HG03521 (cell line): ENCODE data around the gene S100A3.

Experiments used
- ATAC-seq: cut with Tn5 transposase; IDR thresholded peaks from one replicate; pipeline ENCODE4 v1.9.1; 2021; ENCODE audit warnings: mild to moderate bottlenecking, moderate library complexity; ENCODE audit not compliant: unreplicated experiment

The S100A3 gene

DNA sequence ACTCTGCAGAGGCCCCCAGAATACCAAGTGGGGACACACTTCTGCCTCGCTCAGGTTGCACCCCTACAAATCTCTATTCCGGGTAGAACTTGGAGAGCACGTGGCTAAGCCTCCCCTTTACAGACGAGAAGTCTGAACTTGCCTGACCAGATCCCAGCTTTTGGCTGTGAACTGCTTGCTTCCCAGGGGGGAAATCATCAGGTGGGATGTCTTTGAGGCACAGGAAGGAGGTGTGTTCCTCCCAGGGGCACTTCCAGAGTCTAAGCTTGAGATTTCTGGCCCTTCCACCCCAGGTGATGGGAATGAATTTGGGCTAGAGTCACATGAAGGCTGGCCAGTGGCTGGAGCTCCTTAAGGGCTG is 1.3 kb upstream of the S100A3 start:
- no peak for ATAC-seq

- ATAC-seq: no peak
Measured at GRCh38 chr1:153549741-153550397, 811 bp upstream of the S100A3 start.

GRCh38 chr1:153547560-153548551 is 1.2 kb downstream of the S100A3 start:
- no peak for ATAC-seq

GRCh38 chr1:153546796-153547559 is 2.1 kb downstream of the S100A3 start:
- no peak for ATAC-seq

GRCh38 chr1:153546371-153546770 is 2.7 kb downstream of the S100A3 start:
- no peak for ATAC-seq

DNA sequence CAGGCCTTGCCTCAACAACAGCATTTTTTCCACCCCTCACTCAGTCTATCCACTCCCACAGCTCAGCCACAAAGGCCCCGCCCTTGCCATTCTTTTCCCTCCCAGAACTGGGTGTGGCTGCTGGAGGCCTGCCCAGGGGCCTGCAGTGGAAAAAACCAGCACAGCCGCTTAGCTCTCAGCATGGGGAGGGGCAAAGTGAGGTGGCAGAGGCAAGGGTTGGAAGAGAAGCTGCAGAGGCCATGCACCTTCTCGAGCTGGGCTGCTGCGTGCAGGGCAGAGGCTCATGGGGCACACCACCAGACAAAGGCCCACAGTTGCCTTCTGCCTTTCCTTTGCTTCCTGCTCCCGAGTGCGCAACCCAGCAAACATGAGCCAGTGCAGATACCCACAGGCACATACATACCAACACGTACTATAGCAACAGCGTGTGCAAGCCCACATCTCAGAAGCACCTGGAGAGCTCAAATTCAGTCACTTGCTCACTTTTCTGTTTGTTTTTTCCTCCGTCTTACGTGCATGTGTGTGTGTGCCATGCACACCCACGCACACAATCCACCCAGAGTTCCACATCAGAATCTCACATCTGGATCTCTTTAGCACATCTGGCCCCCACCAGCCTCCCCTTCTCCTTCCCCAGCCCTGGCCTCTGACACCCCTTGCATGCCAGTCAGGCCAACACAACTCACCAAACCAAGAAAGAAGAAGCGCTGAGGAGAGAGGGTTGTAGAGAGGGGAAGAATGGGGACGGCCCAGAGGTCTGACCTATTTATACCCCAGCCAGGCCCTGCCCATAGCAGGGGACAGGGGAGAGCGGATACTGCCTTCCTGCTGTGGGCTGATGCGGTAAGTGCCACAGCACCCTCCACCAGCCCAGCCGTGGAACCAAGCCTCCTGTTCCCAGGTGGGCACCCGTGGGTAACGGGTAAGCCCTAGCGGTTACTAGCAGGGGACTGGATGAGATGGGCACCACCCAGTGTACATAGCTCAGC is 3.7 kb downstream of the S100A3 start, which contains the start of gene S100A4:
TSS of gene S100A4 (minus strand) at position 740 of the 989 bp plus-strand sequence. CDS start 1,012 bp downstream, outside the sequence.
- ATAC-seq: no peak

- no peak for ATAC-seq
Measured at GRCh38 chr1:153544453-153545066, 4.5 kb downstream of the S100A3 start.

- ATAC-seq: no peak
Measured at GRCh38 chr1:153543736-153544135, 5.3 kb downstream of the S100A3 start.

DNA sequence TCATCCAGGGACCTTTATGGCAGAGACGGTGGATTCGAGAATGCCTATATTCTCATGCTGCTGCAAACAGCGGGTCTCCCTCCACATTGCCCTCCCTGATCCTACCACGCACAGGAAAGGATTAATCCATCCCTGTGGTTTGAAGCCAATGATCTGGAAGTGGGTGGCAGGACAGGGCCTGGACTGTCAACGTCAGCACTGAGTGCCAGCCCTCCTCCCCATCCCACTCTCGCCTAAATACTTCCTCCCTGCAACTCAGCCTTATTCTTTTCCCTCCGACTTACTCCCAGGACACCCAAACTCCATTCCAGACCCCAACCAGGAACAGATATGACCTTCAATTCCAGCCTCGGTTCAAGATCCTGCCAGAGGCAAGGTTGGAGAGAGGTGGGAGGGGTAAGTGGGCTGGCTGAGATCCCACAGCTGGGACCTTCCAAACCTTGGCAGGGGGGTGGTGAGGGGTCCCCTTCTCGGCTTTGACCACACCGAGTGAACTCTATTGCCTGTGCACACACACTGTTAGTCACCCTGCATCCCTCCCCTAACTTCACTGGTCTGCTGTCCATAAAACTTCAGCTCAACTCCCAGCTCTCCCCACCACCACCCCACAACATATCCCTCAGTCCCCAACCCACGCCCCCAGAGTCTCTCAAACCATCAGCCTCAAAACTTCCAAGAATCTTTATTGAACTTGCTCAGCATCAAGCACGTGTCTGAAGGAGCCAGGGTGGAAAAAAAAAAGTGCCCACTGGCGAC is 5.9 kb downstream of the S100A3 start:
- no peak for ATAC-seq

DNA sequence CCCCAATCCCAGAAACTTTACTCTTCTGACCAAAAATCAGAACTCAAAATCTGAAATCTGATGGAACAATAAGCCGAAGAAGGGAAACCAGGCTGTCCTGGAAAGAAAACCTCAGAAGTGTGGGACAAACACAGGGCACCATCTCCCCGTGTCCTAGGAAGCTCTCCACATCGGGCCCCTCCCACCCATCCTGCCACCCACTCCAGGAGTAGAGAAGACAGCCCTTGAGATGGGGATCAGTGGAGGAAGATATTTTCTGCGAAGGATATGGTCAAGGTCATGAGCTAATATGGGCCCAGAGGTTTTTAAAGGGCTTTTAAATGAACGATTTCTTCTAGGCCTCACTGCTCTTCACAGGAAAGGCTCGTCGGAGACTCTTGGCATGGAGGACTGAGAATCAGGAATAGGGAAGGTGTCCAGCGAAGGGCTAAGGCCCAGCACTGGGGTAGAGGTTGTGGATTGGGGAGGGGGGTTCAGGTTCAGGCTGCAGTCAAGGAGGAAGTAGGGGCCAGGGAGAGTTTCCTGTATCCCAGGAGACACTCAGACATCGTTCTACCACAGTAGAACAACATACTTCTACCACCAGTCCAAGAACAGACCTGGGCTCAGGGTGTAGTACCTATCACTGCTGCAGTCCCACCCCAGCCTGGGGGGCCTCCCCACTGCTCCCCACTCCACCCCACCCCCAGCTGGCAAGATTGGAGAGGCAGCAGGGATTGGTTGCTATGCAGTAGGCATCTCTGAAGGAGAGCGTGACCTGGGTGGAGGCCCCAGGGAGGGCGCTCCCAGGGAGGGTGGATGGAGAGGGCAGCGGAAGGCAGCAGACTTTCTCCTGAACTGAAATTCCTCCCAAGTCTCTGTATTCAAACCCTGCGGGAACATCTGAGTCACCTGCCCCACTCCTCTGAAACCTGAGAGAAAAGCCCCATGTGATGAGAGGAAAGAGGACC is 7.1 kb downstream of the S100A3 start:
- no peak for ATAC-seq

DNA sequence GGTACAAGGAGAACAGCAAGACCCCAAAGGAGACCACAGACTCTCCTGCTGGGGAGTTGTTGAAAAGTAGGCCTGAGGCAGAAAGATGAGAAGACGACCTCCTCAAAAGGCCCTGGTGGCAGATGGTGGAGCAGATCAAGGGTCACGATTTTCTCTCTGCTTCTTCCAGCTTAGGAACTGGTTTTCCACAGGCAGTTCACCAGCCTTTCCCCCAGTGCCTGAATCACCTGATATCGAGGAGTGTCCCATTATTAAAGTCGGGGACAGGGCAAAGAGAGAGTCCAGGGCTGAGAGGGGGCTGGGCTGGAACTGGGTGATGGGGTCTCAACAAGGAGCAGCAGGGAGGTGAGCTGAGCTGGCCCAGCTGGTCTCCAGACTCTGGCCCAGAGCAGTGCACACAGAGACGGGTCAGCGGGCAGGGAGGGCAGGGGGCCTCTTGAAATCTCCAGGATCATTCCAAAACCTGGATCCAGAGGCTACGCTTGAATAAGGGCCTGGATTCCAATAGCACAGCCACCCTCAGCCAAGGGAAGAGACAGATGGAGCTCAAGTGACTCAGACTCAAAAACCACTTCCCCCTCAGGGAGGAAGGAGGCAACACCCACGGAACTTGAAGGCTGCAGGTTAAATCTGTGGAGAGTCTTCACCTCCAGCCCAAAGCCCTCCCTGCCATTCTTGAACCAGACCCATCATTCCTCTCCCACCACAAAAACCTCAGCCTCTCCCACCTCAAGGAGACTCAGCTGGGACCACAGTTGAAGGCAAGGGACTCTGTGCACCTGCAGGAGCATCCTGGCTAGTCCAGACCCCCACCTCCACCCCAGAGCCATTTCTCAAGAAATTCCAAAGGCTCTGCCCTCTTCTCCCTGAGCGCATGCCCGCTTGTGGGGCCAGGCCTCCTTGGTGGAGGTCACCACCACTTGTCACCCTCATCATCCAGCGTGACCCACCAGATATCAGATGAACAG is 8.4 kb downstream of the S100A3 start, which contains the start of gene S100A5:
TSS of gene S100A5 (minus strand) at position 541 of the 968 bp plus-strand sequence. CDS start 743 bp downstream, outside the sequence.
- ATAC-seq: no peak

GRCh38 chr1:153539395-153540093 is 9.5 kb downstream of the S100A3 start:
- no peak for ATAC-seq

DNA sequence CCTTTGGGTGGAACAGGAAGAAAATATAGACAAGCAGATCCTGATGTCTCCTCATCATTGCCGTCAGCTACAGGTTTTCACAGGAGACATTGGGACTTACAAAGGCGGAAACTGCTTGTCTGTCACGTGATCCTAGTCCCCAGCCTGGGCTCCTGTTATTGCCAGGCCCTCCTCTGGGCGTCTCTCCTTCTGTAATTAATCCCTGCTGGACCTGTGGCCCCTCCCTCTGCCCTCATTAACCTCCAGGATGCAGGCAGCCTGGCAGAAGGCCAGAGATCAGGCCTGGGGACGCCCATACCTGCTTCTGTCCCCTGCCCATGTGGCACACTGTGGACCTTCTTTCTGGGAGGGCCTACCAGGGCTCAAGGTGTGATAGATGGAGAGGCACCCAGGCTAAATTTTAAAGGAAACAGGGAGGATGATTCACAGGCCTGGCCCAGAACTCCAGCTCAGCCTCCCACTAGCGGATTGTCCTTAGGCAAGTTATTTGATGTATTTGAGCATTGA is 10.7 kb downstream of the S100A3 start:
- no peak for ATAC-seq

- no peak for ATAC-seq
Measured at GRCh38 chr1:153537376-153537730, 11.7 kb downstream of the S100A3 start.

DNA sequence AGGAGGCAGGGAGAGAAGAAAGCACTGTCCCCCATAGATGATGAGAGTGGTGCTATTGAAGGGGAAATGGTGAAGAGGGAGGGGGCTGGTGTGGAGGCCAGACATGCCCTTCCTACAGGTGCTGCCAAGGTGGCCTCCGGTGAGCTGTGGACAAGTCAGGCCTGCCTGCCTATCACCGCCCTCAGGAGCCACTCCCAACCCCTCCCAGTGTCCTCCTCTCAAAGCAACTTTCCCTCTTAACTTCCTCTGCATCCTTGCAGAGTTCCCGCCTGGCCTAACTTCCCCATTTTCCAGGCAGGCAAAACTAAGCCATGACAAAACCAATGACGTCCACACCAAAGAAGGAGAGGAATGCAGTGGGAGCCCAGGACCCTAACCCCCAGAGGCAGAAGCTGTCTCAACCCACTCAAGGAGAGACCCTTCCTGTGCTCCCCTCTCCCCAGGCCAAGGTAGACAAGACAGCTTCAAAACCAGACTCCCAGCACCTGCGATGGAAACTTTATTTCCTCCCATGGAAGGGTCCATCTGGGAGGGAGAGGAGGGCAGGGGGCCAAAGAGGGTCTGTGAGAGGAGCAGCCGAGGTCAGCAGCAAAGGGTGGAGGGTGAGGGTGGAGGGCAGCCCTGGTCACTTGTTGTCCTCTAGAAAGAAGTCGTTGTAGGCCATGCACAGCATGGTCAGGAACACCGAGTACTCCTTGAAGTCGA is 12.2 kb downstream of the S100A3 start:
- no peak for ATAC-seq
